ENCODE measurements around the gene PI4KA.

Gene PI4KA

DNA sequence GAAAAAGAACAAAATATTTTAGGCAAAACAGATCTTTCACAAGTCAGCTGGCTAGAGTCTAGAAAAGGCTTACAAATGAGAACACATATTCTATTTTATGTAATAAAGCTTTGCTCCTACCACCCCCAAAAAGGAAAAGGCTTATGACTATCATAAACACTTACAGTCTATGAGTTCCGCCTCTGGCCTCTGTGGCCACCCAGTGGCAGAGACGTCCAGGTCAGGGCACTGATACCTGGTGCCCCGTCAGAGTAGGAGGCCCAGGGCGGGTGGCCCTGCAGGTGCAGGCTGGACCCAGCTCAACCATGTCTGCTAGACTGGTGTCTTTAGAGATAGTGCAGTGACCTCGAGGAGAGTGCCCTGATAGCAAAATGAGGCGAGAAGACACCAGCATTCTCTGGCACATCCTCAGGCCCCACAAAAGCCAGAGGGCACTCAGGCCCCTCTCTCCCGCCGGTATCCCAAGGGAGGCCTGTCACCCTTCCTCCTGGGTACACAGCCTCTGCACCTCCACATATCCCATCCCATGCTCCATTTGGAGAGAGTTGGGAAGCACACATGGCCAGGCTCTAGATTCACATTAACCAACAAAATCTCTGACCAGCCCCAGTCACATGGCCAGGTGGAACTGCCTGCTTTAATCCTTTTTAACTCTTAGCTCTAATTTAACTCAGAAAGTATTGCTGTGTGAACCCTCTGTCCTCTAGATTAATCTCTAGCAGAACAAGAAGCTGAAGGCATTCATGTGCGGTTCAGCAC, 112.0 kb downstream of the PI4KA start:
- no peak overlapping the region for H3K27ac ChIP-seq
- TF ChIP-seq ZFX (IDR thresholded peaks at IDR 0.05; ENCODE audit: borderline replicate concordance) = no peak
- TF ChIP-seq, protein P1, sequence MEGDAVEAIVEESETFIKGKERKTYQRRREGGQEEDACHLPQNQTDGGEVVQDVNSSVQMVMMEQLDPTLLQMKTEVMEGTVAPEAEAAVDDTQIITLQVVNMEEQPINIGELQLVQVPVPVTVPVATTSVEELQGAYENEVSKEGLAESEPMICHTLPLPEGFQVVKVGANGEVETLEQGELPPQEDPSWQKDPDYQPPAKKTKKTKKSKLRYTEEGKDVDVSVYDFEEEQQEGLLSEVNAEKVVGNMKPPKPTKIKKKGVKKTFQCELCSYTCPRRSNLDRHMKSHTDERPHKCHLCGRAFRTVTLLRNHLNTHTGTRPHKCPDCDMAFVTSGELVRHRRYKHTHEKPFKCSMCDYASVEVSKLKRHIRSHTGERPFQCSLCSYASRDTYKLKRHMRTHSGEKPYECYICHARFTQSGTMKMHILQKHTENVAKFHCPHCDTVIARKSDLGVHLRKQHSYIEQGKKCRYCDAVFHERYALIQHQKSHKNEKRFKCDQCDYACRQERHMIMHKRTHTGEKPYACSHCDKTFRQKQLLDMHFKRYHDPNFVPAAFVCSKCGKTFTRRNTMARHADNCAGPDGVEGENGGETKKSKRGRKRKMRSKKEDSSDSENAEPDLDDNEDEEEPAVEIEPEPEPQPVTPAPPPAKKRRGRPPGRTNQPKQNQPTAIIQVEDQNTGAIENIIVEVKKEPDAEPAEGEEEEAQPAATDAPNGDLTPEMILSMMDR (IDR thresholded peaks at IDR 0.05) = no peak

GRCh38 chr22:20745119-20745518, 113.5 kb downstream of the PI4KA start:
- H3K27ac ChIP-seq = no peak overlapping the region
- no peak for TF ChIP-seq ZFX (IDR thresholded peaks at IDR 0.05; ENCODE audit: borderline replicate concordance)
- TF ChIP-seq, protein P1 (IDR thresholded peaks at IDR 0.05) = no peak

DNA sequence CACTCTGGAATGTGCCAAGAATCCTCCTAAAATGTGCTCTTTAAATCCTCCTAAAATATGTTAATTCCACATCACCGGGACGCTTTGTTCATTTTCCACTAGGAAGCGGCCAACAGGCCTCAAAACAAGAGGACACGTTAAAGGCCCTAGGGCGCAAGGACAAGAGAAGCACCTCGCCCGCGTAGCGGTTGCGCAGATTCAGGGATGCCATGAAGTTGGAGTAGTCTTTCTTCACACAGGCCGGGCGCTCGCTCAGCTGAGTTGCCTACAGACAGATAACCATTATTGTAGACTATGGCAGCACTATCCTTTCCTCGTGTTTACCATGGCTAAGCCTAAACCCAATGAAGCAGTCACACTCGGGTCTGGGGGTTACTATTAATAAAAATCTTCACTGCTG, 114.2 kb downstream of the PI4KA start:
- no peak overlapping the region for H3K27ac ChIP-seq
- TF ChIP-seq, protein P1 (IDR thresholded peaks at IDR 0.05) = no peak
- TF ChIP-seq ZFX (IDR thresholded peaks at IDR 0.05; ENCODE audit: borderline replicate concordance) = no peak

- H3K27ac ChIP-seq = no peak overlapping the region
- TF ChIP-seq, protein P1 (IDR thresholded peaks at IDR 0.05) = no peak
- TF ChIP-seq ZFX (IDR thresholded peaks at IDR 0.05; ENCODE audit: borderline replicate concordance) = no peak
Measured at GRCh38 chr22:20742764-20743163, 115.8 kb downstream of the PI4KA start.

DNA sequence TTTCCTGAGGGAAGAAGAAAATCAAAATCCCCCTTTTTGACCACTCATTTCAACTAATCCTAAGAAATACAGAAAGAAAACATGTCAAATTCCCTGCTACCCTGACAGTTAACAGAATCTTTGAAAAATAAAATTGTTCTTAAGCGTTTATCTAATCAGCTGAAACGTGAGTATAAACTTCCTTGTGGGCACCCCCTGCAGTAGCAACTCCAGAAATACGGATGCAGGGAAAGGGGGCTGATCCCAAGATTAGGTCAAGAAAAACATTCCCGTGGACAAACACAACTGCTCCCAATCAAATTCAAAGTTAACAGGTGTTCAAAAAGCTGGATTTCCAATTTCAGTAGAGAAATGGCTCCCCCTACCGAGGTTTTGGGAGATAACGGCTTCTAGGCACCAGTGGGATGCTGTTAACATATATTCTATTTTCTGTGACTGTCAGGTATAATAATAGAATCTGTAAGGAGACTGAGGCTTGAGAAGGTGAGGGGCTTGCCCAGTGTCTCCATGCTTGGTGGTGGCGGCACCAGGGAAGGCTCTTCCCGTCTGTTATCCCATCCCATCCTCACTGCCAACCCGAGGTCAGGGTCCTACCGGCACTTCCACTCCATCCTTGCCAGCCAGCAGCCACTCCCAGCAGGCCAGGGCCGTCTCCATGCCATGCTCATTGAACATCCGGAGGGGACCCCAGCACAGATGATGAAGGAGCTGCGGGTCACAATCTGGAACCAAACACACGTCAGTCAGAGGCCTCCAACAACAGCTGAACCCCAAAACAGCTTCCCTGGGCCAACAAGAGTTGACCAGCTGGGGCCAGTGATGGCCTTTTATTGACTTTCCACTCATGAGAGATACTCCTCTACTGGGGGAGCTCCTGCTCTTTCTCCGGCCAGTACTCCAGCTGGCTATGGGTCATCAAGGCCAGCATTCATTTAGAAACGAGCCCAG, 116.7 kb downstream of the PI4KA start:
- 0 out of 2 replicates have a peak overlapping the region, but pooled peaks have one; percentile 4 for H3K27ac ChIP-seq
- TF ChIP-seq ZFX (IDR thresholded peaks at IDR 0.05; ENCODE audit: borderline replicate concordance) = no peak
- TF ChIP-seq, protein P1 (IDR thresholded peaks at IDR 0.05) = peak; percentile 91

DNA sequence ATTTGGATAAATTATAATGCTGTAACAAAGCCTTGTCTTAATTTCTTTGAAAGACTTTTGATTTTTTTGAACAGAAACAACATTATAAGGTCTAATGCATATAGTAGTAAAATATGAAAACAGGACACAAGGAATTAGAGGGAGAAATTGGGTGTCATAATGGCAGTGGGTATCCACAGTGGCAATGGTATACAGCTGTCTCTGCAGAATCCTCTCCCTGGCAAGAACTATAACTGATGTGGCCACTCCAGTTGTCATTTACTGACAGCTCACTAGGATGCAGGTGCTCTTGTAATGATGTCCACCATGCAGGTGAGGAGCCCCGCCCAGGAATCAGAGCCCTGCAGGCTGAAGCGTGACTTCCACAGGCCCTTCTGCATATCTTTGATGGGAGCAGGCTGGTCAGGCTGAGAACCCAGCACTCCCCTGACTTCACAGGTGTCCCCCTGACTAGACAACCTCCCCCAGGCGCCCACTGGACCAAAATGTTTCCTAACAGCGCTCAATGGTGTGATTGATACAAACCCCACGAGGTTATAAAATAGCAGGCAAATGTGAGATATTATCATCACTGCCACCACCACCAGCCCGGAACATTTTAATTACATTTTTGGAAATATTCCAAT, 117.5 kb downstream of the PI4KA start:
- H3K27ac ChIP-seq = 0 out of 2 replicates have a peak overlapping the region, but pooled peaks have one; percentile 4
- TF ChIP-seq, protein P1 (IDR thresholded peaks at IDR 0.05) = no peak
- no peak for TF ChIP-seq ZFX (IDR thresholded peaks at IDR 0.05; ENCODE audit: borderline replicate concordance)
